Stimulated activated naive CD4-positive, alpha-beta T cell (primary cell): ENCODE data around the gene RPS5.
A peak's percentile ranks its signal among the peaks of the same experiment; 100 is the strongest.
"Not testable (repeated sequence)": the region's sequence is repeated elsewhere in the genome, so short reads cannot be mapped to it uniquely, and the experiment has no call there.

Source experiments
- DNase-seq, 6 experiments: peaks; one replicate each; lab custom pipeline; 2025; lab: John Stamatoyannopoulos, UW

Gene RPS5

GRCh38 chr19:58406818-58407657 is 20.0 kb downstream of the RPS5 start:
- no peak for DNase-seq

DNA sequence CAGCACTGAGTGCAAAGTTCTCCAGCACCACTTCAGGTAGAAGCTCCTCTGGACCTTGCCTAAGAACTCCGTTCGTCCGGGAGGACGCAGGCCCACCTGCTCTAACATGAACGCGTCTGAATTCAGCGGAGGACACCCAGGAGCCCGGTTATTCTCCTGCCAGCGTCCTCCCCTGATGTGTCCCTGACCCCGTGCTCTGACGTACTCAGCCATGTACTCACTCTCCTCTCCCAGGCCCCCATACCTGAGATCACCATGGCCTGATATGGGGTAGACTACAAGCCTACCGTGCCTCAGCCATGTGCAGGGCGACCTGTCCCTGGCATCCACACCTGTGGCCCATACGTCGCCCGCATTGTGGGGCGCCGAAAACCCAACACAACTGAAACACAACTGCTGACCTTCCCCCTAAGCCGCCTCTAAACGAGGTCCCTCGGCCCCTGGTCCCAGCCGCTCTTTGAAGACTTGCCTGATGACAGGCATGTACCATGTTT is 20.6 kb downstream of the RPS5 start:
- no peak for DNase-seq

GRCh38 chr19:58408152-58409009 is 21.3 kb downstream of the RPS5 start, which contains the start of gene ZNF584:
TSS of gene ZNF584 (plus strand) at chr19:58408649. CDS start at chr19:58409148, 499 bp downstream.
- DNase-seq, result peak; percentile 86 to 93 (median 90)

- peak in 1 of 6 experiments; percentile 18 for DNase-seq
These were observed 22.1 kb downstream of the RPS5 start for GRCh38 chr19:58409010-58409790.

GRCh38 chr19:58416604-58417003 is 29.5 kb downstream of the RPS5 start:
- DNase-seq, result no peak

GRCh38 chr19:58417071-58417470 is 30.0 kb downstream of the RPS5 start:
- DNase-seq, result no peak

DNA sequence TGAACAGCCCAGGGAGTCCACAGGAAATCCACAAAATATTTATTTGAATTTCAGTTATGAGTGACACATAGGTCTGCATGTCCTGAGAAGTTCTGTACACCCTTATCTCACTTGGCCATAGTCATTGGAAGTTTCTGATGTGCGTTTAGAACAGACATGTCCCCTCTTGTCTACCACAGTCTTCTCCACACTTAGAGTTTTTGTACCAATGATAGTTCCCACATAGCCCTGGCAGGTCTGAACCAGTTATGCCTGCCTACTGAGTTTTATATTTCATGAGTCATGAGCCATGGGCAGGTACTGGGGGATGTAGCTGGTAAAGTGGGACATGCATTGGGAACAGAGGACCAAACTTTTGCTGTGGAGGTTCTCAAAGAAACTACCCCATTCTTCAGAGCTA is 41.5 kb downstream of the RPS5 start:
- no peak for DNase-seq

DNA sequence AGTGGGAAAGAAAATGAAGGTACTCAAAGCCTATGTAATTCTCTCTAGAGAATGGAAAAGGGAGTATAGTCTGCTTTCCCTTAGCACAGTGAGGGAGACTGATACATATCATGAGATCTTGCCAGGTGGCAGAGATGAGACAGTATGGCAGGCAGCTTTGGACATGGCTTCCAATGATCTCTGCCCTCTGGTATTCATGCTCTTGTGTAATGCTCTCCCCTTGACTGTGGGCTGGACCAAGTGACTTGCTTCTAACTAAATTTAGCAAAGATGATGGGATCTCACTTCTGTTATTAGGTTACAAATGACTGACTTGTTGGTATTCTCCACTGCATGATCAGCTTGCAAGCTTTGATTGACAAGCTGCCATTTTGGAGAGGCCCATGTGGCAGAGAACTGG is 42.7 kb downstream of the RPS5 start:
- no peak for DNase-seq

DNA sequence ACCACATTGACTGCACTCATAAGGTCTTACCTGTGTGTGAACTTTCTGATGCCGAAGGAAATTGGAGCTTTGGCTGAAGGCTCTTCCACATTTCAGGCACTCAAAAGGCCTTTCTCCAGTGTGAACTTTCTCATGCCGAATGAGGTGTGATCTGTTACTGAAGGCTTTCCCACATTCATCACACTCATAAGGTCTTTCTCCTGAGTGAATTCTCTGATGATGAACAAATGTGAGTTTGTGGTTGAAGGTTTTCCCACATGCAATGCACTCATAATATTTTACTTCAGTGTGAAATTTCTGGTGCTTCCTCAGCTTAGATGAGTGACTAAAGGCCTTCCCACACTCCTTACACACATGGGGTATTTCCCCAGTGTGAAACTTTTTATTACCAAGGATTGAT is 47.1 kb downstream of the RPS5 start:
- no peak for DNase-seq

DNA sequence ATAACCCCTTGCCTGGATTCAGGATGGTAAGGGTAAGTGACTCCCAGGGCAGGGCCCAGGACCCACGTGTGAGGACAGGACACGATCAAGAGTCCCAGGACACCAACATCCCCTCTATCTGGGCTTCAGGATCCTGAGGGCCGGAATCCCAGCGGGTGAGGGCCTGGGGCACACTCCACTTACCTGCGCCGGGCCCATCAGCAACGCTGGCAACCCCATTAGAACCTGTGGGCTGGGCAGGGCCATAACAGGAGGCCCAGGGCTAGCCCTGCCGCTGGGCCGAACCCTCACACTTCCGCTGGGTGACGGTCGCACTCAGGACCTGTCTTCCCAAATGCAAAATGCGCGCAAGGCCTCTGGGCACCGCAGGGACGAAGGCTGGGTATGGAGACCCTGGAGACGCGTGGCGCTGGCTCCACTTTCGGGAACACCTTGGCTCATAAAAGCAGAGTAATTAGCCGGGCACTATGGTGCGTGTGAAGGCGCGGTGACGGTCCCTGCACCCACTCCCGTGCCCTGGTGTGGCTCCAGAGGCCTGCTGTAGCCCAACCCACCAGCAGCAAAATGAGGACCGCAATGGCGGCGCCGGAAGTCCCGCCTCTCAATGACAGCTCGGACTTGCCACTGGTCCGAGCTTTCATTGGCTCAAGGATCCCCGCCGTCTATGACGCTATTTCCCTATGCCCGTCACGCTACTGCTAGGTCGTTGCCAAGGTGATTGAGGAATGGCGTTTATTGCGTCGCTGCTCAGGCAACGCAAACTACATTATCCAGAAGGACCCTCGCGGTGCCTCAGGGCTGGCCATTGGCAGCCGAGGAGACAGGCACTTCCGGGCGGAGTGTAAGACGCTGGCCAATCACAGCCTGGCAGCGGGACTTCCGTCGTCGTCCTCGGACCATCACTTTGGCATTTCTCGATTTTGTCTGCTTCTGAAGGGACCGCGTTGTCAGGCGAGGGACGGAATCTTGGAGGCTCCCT is 52.8 kb downstream of the RPS5 start, which contains the start of gene ZNF132:
ZNF132 (minus strand) TSS at position 578 of the 979 bp plus-strand sequence; CDS start at position 246, 332 bp downstream.
- peak; percentile 82 to 97 (median 94) for DNase-seq

DNA sequence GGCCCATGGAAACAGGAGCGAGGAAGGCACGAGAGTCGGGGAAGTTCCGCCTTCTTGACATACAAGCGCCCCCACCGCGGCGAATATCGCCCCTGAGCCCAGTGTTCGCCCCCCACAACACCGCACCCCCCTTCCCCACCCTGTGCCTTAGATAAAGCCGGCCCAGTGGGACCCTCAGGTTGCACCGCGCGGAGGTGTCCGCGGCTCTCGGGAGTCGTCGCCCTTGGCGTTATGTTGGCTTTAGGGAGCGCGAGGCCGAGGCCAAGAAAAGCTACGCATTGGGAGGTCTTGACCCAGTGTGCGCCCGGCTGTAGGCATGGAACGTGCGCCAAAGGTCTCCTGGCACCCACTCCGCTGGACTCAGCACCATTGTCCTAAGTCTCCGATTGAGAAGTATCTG is 53.5 kb downstream of the RPS5 start:
- no peak for DNase-seq

DNA sequence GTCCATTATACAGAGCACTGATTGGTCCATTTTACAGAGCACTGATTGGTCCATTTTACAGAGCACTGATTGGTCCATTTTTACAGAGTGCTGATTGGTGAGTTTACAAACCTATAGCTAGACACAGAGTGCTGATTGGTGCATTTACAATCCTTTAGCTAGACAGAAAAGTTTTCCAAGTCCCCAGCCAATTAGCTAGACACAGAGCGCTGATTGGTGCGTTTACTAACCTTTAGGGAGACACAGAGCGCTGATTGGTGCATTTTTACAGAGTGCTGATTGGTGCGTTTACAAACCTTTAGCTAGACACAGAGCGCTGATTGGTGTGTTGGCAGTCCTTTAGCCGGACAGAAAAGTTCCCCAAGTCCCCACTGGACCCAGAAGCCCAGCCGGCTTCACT is 55.9 kb downstream of the RPS5 start:
- not testable (repeated sequence) for DNase-seq
